HEK293T (cell line): Measurements from ENCODE around the gene TIGAR.

Experiments
- LEF1 ChIP-seq: fragments of 450-650 bp; IDR thresholded peaks from 2 replicates; pipeline ENCODE4 v1.6.1; 2017; ENCODE audit warnings: mild to moderate bottlenecking, borderline replicate concordance
- SP1 ChIP-seq: fragments of 450-650 bp; IDR thresholded peaks from 2 replicates; pipeline ENCODE4 v1.6.1; 2017

DNA sequence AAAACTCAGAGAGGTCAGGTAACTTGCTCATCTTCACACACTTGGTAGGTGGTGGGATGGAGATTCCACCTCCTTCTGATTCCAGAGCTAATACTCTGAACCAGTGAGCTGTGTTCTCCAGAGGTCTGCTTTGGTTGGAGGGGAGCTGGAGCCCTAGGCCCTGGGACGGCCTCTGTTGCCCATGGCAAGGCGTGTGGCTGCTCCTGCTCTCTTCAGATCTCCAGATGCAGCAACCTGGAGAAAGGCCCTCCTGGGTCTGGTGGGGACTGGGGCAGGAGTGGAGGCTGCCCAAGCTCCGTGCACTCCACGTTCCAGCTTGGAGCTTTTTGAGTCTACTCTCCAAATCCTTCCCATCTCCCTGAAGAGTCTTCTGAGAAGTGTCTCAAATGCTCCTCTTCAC is 36.7 kb upstream of the TIGAR start:
- no peak for TF ChIP-seq LEF1
- TF ChIP-seq SP1 = no peak
